Endodermal cell (in vitro differentiated cells): ENCODE data around the gene KCNJ10. TPM values are rescaled to one million over a fixed set of nuclear protein-coding genes. Genes with fewer than 3 reads are reported as not detected.
A peak's percentile ranks its signal among the peaks of the same experiment; 100 is the strongest.

Experiments used
- DNase-seq: peaks from one replicate; pipeline ENCODE4 v3.0.0-alpha.2; 2017
- H3K27ac ChIP-seq: 2 replicates; pipeline ENCODE4 v1.5.1; 2013; ENCODE audit warnings: mild to moderate bottlenecking, low read depth, low read length, moderate library complexity
- H3K27me3 ChIP-seq: 2 replicates; pipeline ENCODE4 v1.6.1; 2013; ENCODE audit warnings: mild to moderate bottlenecking, low read length, moderate library complexity; ENCODE audit not compliant: insufficient read depth, control insufficient read depth, poor library complexity, severe bottlenecking
- H3K36me3 ChIP-seq: 2 replicates; pipeline ENCODE4 v1.7.0; 2013; ENCODE audit warnings: mild to moderate bottlenecking, low read length, moderate library complexity; ENCODE audit not compliant: control insufficient read depth, insufficient read depth
- H3K4me1 ChIP-seq: one replicate; pipeline ENCODE4 v1.7.0; 2013; ENCODE audit warnings: low read length; ENCODE audit not compliant: control insufficient read depth, insufficient read depth
- H3K4me3 ChIP-seq: 2 replicates; pipeline ENCODE4 v1.5.1; 2013; ENCODE audit warnings: mild to moderate bottlenecking, low read length, moderate library complexity
- H3K9ac ChIP-seq: 2 replicates; pipeline ENCODE4 v1.6.1; 2013; ENCODE audit warnings: mild to moderate bottlenecking, low read length, moderate library complexity; ENCODE audit not compliant: poor library complexity, severe bottlenecking; ENCODE audit errors: extremely low read depth
- H3K9me3 ChIP-seq: 2 replicates; pipeline ENCODE4 v1.6.1; 2013; ENCODE audit warnings: mild to moderate bottlenecking, low read length, moderate library complexity; ENCODE audit not compliant: control insufficient read depth
- H3K27ac Mint-ChIP-seq: 2 replicates; pipeline ENCODE4 v1.8.0; 2020; ENCODE audit warnings: mixed read lengths
- H3K27me3 Mint-ChIP-seq: 2 replicates; pipeline ENCODE4 v1.8.0; 2021; ENCODE audit warnings: mild to moderate bottlenecking, mixed read lengths; ENCODE audit not compliant: insufficient read depth
- H3K36me3 Mint-ChIP-seq: 2 replicates; pipeline ENCODE4 v1.8.0; 2020; ENCODE audit warnings: low read depth, mixed read lengths
- H3K4me1 Mint-ChIP-seq: 2 replicates; pipeline ENCODE4 v1.8.0; 2020; ENCODE audit warnings: mixed read lengths
- H3K4me3 Mint-ChIP-seq: 2 replicates; pipeline ENCODE4 v1.8.0; 2020; ENCODE audit warnings: mild to moderate bottlenecking, moderate library complexity, mixed read lengths
- H3K9me3 Mint-ChIP-seq: 2 replicates; pipeline ENCODE4 v1.8.0; 2020; ENCODE audit warnings: mild to moderate bottlenecking, mixed read lengths
- WGBS, 2 experiments: methylation state at CpG; one replicate each; pipeline versions ENCODE4 v1.1.5 to v1.1.7; 2013; ENCODE audit warnings: missing lambda C conversion rate in 2 of 2, mixed read lengths in 1 of 2; ENCODE audit not compliant: insufficient coverage in 1 of 2, insufficient read length in 1 of 2; 5-methylcytosine and 5-hydroxymethylcytosine counted together
- total RNA-seq, 2 donors: library from RNA; stranded (reverse); fragmentation: NEBNext Ultra II Directional in 1 of 2; extraction: Animal tissue kit (Norgen Biotek cat#: 25700) in 1 of 2; gene quantifications; 2 replicates in 1 of 2; 3 replicates in 1 of 2; pipeline ENCODE4 v1.2.1, GENCODE V29; 2021
- TF ChIP-seq, protein P1 (sequence below): fragments of 200-600 bp; sonication (generic); conservative IDR thresholded peaks from 2 replicates; pipeline ENCODE4 v1.5.0; 2021; ENCODE audit warnings: antibody characterized with exemption, mild to moderate bottlenecking

The KCNJ10 gene
- total RNA-seq, 2 donors from 2014 or later: 0.26 TPM; not detected in 1

DNA sequence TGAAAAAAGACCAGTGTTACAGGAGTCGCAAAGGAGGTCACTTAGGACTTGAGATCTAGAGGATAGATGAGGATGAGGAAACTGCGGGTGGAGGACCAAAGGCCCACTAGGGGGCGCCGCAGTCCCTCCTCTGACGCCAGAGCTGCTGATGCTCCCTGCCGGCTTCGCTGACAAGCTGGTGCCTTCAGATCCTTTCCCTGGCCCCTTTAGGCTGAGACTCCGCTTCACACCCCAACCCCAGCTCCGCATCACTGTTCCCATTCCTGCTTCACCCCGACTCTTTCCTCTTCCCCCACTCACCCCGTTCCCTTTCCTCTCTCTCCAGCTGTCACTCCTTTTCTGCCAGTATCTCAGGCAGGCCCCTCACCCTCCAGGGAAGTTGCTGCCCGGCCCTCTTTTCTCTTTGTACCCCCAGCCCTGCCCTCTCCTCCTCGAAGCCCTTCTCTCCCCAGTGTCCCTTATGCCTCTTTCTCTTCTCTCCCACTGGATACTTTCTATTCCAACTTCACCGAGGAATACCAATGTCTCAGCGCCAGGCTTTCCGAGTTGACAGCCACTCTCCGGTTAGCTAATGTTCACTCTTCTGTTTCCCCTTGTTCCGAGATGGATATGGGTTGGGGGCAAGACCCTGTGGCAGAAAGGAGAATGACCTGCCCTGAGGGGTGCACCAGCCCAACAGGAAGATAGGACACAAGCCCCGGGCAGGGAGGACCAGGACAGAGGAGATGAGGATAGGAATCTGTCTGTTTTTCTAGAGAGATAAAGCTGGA is 15.9 kb upstream of the KCNJ10 start:
- Mint-ChIP-seq H3K27ac (no peak overlapping the region), H3K4me3 (no peak overlapping the region), H3K4me1 (peaks cover 2% of the 10 kb centered on the region), H3K27me3 (peaks cover 61% of the 10 kb centered on the region), H3K36me3 (peaks cover 5% of the 10 kb centered on the region), H3K9me3 (no peaks in the 10 kb centered on the region)
- no peaks in the 10 kb centered on the region for H3K4me1 ChIP-seq
- H3K27me3 ChIP-seq: peaks cover 54% of the 10 kb centered on the region
- H3K9ac ChIP-seq: no peak overlapping the region
- H3K4me3 ChIP-seq: no peak overlapping the region
- no peaks in the 10 kb centered on the region for H3K9me3 ChIP-seq
- no peak overlapping the region for H3K27ac ChIP-seq
- H3K36me3 ChIP-seq: no peaks in the 10 kb centered on the region
- DNase-seq: peak; percentile 96
- WGBS, 2 experiments: 42 to 46% methylated on average over 13 to 19 of the region's 19 CpGs
- TF ChIP-seq, protein P1, sequence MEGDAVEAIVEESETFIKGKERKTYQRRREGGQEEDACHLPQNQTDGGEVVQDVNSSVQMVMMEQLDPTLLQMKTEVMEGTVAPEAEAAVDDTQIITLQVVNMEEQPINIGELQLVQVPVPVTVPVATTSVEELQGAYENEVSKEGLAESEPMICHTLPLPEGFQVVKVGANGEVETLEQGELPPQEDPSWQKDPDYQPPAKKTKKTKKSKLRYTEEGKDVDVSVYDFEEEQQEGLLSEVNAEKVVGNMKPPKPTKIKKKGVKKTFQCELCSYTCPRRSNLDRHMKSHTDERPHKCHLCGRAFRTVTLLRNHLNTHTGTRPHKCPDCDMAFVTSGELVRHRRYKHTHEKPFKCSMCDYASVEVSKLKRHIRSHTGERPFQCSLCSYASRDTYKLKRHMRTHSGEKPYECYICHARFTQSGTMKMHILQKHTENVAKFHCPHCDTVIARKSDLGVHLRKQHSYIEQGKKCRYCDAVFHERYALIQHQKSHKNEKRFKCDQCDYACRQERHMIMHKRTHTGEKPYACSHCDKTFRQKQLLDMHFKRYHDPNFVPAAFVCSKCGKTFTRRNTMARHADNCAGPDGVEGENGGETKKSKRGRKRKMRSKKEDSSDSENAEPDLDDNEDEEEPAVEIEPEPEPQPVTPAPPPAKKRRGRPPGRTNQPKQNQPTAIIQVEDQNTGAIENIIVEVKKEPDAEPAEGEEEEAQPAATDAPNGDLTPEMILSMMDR: peak; percentile 98

DNA sequence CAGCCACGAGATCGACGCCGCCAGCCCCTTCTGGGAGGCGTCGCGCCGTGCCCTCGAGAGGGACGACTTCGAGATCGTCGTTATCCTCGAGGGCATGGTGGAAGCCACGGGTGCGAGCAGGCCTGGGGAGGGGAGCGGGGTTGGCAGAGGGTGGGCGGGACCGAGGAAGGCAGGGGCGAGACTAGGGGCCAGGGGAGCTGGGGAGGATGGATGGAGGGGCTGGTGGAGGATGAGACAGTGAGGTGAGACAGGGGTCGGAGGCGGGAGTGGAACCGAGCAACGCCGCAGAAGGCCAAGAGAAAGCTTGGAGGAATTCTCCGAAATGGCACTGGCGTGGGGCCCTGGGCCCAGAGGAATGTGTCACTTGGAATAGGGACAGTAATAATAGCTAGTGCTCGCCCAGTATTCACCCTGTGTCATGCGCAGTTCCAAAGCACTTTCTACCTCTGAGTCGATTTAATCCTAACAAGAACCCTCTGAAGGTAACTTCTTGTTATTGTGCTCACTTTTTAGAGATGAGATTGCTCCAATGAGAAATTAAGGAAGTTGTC is 14.9 kb upstream of the KCNJ10 start:
- Mint-ChIP-seq H3K27ac (no peak overlapping the region), H3K36me3 (peaks cover 1% of the 10 kb centered on the region), H3K9me3 (no peaks in the 10 kb centered on the region), H3K4me1 (peaks cover 2% of the 10 kb centered on the region), H3K27me3 (peaks cover 71% of the 10 kb centered on the region), H3K4me3 (no peak overlapping the region)
- TF ChIP-seq, protein P1: no peak
- no peak overlapping the region for H3K9ac ChIP-seq
- no peak overlapping the region for H3K27ac ChIP-seq
- H3K4me3 ChIP-seq: no peak overlapping the region
- no peaks in the 10 kb centered on the region for H3K4me1 ChIP-seq
- peak; percentile 41 for DNase-seq
- H3K36me3 ChIP-seq: no peaks in the 10 kb centered on the region
- peaks cover 65% of the 10 kb centered on the region for H3K27me3 ChIP-seq
- H3K9me3 ChIP-seq: no peaks in the 10 kb centered on the region
- 90 to 94% methylated on average over 24 to 30 of the region's 30 CpGs for WGBS, 2 experiments

DNA sequence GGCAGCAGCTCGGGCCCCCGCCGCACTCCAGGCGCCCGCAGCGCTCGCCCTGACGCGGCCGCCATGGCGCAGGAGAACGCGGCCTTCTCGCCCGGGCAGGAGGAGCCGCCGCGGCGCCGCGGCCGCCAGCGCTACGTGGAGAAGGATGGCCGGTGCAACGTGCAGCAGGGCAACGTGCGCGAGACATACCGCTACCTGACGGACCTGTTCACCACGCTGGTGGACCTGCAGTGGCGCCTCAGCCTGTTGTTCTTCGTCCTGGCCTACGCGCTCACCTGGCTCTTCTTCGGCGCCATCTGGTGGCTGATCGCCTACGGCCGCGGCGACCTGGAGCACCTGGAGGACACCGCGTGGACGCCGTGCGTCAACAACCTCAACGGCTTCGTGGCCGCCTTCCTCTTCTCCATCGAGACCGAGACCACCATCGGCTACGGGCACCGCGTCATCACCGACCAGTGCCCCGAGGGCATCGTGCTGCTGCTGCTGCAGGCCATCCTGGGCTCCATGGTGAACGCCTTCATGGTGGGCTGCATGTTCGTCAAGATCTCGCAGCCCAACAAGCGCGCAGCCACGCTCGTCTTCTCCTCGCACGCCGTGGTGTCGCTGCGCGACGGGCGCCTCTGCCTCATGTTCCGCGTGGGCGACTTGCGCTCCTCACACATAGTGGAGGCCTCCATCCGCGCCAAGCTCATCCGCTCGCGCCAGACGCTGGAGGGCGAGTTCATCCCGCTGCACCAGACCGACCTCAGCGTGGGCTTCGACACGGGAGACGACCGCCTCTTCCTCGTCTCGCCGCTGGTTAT is 14.2 kb upstream of the KCNJ10 start:
- Histone ChIP-seq H3K9me3 (no peaks in the 10 kb centered on the region), H3K9ac (no peak overlapping the region), H3K36me3 (no peaks in the 10 kb centered on the region), H3K27me3 (peaks cover 71% of the 10 kb centered on the region), H3K4me1 (no peaks in the 10 kb centered on the region), H3K27ac (no peak overlapping the region), H3K4me3 (peak overlapping the region; percentile 48)
- TF ChIP-seq, protein P1: peak; percentile 94
- 45 to 52% methylated on average over 80 to 96 of the region's 96 CpGs for WGBS, 2 experiments
- Mint-ChIP-seq H3K9me3 (no peaks in the 10 kb centered on the region), H3K27me3 (peaks cover 78% of the 10 kb centered on the region), H3K36me3 (peaks cover 1% of the 10 kb centered on the region), H3K4me3 (peak overlapping the region; percentile 26), H3K4me1 (peaks cover 2% of the 10 kb centered on the region), H3K27ac (no peak overlapping the region)
- DNase-seq: peak; percentile 96
